B cell (primary cell): Measurements from ENCODE around the gene CNFN. TPM values are rescaled to one million over a fixed set of nuclear protein-coding genes. Genes with fewer than 3 reads are reported as not detected.

ENCODE experiments used
- ATAC-seq: fragments of 200-7000 bp; cut with Tn5 transposase; one replicate; pipeline ENCODE4 v1.10.0; 2021; ENCODE audit warnings: low read depth, mild to moderate bottlenecking, moderate number of reproducible peaks, moderate library complexity
- CTCF ChIA-PET: fragments of 350-600 bp; sonication (Branson Sonifier 250); formaldehyde crosslinking; loops from one replicate; lab custom pipeline; 2021; ENCODE audit warnings: antibody characterized with exemption, inconsistent platforms; lab: Charles Lee
- POLR2A ChIA-PET: fragments of 350-600 bp; sonication (Branson Sonifier 250); formaldehyde crosslinking; loops from one replicate; lab custom pipeline; 2021; ENCODE audit warnings: antibody characterized with exemption; lab: Charles Lee
- DNase-seq: peaks from one replicate; pipeline ENCODE4 v3.0.0; 2013
- H2AFZ ChIP-seq: 2 replicates; pipeline ENCODE4 v1.6.1; 2012; ENCODE audit warnings: mild to moderate bottlenecking, low read depth, low read length; ENCODE audit not compliant: insufficient read depth, poor library complexity, severe bottlenecking
- H3K27ac ChIP-seq, 2 donors: 1 replicate in 1 of 2; 2 replicates in 1 of 2; pipeline ENCODE4 v1.5.1; 2012 to 2013; ENCODE audit warnings: low read length in 2 of 2, mild to moderate bottlenecking in 2 of 2, moderate library complexity in 1 of 2
- H3K27me3 ChIP-seq, 4 experiments: fragments of 200-600 bp in 1 of 4; sonication (generic) in 1 of 4; replicated peaks in 1 of 4; 1 replicate in 2 of 4; 2 replicates in 2 of 4; pipeline versions ENCODE4 v1.6.1 to v1.7.0; 2013 to 2016; ENCODE audit warnings: low read length in 3 of 4, mild to moderate bottlenecking in 2 of 4, mixed read lengths in 1 of 4, moderate library complexity in 1 of 4; ENCODE audit not compliant: insufficient read depth in 4 of 4, control insufficient read depth in 3 of 4; ENCODE audit errors: control extremely low read depth in 1 of 4
- H3K36me3 ChIP-seq, 2 experiments: replicated peaks in 1 of 2; 1 replicate in 1 of 2; 2 replicates in 1 of 2; pipeline versions ENCODE4 v1.6.1 to v1.7.1; 2013; ENCODE audit warnings: low read length in 1 of 2; ENCODE audit not compliant: insufficient read depth in 2 of 2, control insufficient read depth in 1 of 2; ENCODE audit errors: control extremely low read depth in 1 of 2, extremely low read depth in 1 of 2
- H3K4me1 ChIP-seq, 2 donors: fragments of 200-600 bp in 1 of 2; sonication (generic) in 1 of 2; 1 replicate in 1 of 2; 2 replicates in 1 of 2; pipeline versions ENCODE4 v1.5.1 to v1.6.1; 2013 to 2017; ENCODE audit warnings: low read length in 2 of 2; ENCODE audit not compliant: control insufficient read depth in 2 of 2, insufficient read depth in 2 of 2
- H3K4me2 ChIP-seq: replicated peaks from 2 replicates; pipeline ENCODE3; 2012; ENCODE audit warnings: mild to moderate bottlenecking, low read depth, low read length; ENCODE audit not compliant: poor library complexity, severe bottlenecking
- H3K4me3 ChIP-seq, 5 experiments: fragments of 200-600 bp in 1 of 5; sonication (generic) in 1 of 5; 1 replicate in 3 of 5; 2 replicates in 2 of 5; pipeline versions ENCODE4 v1.5.1 to v1.7.0; 2011 to 2016; ENCODE audit warnings: low read length in 4 of 5, mild to moderate bottlenecking in 4 of 5, low read depth in 2 of 5, control low read depth in 1 of 5, moderate library complexity in 1 of 5; ENCODE audit not compliant: insufficient read depth in 1 of 5; ENCODE audit errors: control extremely low read depth in 1 of 5, extremely low read depth in 1 of 5
- H3K79me2 ChIP-seq: fragments of 200-600 bp; sonication (generic); one replicate; pipeline ENCODE4 v1.6.0; 2016; ENCODE audit warnings: low read length; ENCODE audit not compliant: control insufficient read depth, insufficient read depth
- H3K9ac ChIP-seq: fragments of 200-600 bp; sonication (generic); 2 replicates; pipeline ENCODE4 v1.6.1; 2017; ENCODE audit warnings: mild to moderate bottlenecking, low read length, moderate library complexity
- H3K9me3 ChIP-seq, 3 donors: one replicate each; pipeline versions ENCODE4 v1.6.1 to v1.7.1; 2013; ENCODE audit warnings: low read length in 2 of 3; ENCODE audit not compliant: control insufficient read depth in 2 of 3, insufficient read depth in 1 of 3; ENCODE audit errors: control extremely low read depth in 1 of 3
- H4K20me1 ChIP-seq: 2 replicates; pipeline ENCODE4 v1.6.0; 2012; ENCODE audit warnings: mild to moderate bottlenecking, low read length; ENCODE audit not compliant: insufficient read depth, control insufficient read depth, poor library complexity, severe bottlenecking
- H3K27ac Mint-ChIP-seq: one replicate; pipeline ENCODE4 v1.8.0; 2021; ENCODE audit warnings: mixed read lengths
- H3K27me3 Mint-ChIP-seq: one replicate; pipeline ENCODE4 v1.8.0; 2021; ENCODE audit warnings: mixed read lengths
- H3K4me1 Mint-ChIP-seq: one replicate; pipeline ENCODE4 v1.8.0; 2021; ENCODE audit warnings: mixed read lengths
- H3K4me3 Mint-ChIP-seq: one replicate; pipeline ENCODE4 v1.8.0; 2021; ENCODE audit warnings: mixed read lengths
- H3K9me3 Mint-ChIP-seq: one replicate; pipeline ENCODE4 v1.8.0; 2022; ENCODE audit warnings: mixed read lengths; ENCODE audit not compliant: insufficient read depth
- EZH2 ChIP-seq: IDR thresholded peaks from 2 replicates; pipeline ENCODE4 v1.6.1; 2012; ENCODE audit warnings: borderline replicate concordance, low read depth, mild to moderate bottlenecking, moderate library complexity, low read length; ENCODE audit not compliant: insufficient read depth, poor library complexity, severe bottlenecking
- WGBS: methylation state at CpG from one replicate; pipeline ENCODE4 v1.1.5; 2013; ENCODE audit warnings: missing lambda C conversion rate; ENCODE audit not compliant: insufficient coverage; 5-methylcytosine and 5-hydroxymethylcytosine counted together
- intact Hi-C: fragments of 100-400 bp; cut with micrococcal nuclease; formaldehyde crosslinking; loops from one replicate; pipeline ENCODE4 v1.10.0; 2022
- polyA plus RNA-seq: library from polyadenylated mRNA; depleted of rRNA; stranded (reverse); fragments of >200 nt; gene quantifications from 2 replicates; pipeline ENCODE4 v1.2.3, GENCODE V29; 2012
- total RNA-seq, 2 donors: library from RNA; stranded (reverse); fragments of 120-200 nt in 1 of 2; gene quantifications; 1 replicate in 1 of 2; 2 replicates in 1 of 2; pipeline versions ENCODE4 v1.2.3 to v1.2.4, GENCODE V29; 2013 to 2022
- TF ChIP-seq, protein P1 (sequence below): fragments of 200-600 bp; IDR thresholded peaks from one replicate; pipeline ENCODE4 v1.8.0; 2022; ENCODE audit warnings: antibody characterized with exemption, mild to moderate bottlenecking

Gene CNFN
- total and polyA plus RNA-seq, 2 donors (not counting 1 experiment from before 2014, with no cell fraction given): 4.1 to 23.2 TPM

DNA sequence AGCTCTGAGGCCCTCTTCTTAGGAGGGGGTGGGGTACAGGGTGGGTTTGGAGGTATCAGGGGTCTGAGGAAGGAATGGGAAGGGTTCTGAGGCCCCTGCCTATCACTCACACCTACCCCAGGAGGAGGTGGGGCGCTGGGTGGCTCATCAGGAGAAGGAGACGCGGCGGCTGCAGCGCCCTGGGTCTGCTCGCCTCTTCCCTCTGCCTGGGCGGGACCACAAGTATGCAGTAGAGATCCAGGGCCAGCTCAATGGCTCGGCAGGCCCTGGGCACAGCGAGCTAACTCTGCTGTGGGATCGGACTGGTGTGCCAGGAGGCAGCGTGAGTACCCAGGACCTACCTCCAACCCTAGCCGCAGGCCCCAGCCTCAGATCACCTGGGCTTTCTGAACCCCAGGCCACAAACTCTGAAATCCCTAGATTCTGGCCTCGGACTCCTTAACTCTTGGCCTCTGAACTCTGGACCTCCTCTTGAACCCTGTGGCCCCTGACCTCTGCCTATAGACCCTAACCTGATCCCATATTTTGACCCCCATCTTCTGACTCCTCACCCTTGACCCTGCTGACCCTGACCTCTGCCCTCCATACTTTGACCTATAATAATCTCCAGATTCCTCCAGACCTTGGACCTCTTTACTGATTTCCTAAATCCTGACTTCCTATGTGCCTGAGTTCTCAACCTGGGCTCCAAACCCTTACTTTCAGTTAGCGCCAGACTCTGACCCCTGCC, 40.6 kb downstream of the CNFN start:
- Histone ChIP-seq H3K4me3 (no peak overlapping the region), H3K9ac (no peak overlapping the region), H3K27ac (no peak overlapping the region), H2AFZ (no peak overlapping the region), H3K4me2 (no peak overlapping the region), H3K79me2 (no peaks in the 10 kb centered on the region), H4K20me1 (no peaks in the 10 kb centered on the region), H3K36me3 (peaks cover 0 to 12% of the 10 kb centered on the region in 2 experiments), H3K4me1 (peaks cover 0 to 16% of the 10 kb centered on the region in 2 donors), H3K27me3 (no peaks in the 10 kb centered on the region), H3K9me3 (no peaks in the 10 kb centered on the region)
- CTCF ChIA-PET: no interaction called here
- no peak for TF ChIP-seq EZH2
- TF ChIP-seq, protein P1, sequence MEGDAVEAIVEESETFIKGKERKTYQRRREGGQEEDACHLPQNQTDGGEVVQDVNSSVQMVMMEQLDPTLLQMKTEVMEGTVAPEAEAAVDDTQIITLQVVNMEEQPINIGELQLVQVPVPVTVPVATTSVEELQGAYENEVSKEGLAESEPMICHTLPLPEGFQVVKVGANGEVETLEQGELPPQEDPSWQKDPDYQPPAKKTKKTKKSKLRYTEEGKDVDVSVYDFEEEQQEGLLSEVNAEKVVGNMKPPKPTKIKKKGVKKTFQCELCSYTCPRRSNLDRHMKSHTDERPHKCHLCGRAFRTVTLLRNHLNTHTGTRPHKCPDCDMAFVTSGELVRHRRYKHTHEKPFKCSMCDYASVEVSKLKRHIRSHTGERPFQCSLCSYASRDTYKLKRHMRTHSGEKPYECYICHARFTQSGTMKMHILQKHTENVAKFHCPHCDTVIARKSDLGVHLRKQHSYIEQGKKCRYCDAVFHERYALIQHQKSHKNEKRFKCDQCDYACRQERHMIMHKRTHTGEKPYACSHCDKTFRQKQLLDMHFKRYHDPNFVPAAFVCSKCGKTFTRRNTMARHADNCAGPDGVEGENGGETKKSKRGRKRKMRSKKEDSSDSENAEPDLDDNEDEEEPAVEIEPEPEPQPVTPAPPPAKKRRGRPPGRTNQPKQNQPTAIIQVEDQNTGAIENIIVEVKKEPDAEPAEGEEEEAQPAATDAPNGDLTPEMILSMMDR: no peak
- Mint-ChIP-seq H3K4me1 (peaks cover 3% of the 10 kb centered on the region), H3K4me3 (no peak overlapping the region), H3K27ac (no peak overlapping the region), H3K9me3 (no peaks in the 10 kb centered on the region), H3K27me3 (no peaks in the 10 kb centered on the region)
- ATAC-seq (no peak), DNase-seq (no peak)
- POLR2A ChIA-PET: no interaction called here
- WGBS: 96% methylated on average over 8 of the region's 14 CpGs
- intact Hi-C loops: no loop called here

DNA sequence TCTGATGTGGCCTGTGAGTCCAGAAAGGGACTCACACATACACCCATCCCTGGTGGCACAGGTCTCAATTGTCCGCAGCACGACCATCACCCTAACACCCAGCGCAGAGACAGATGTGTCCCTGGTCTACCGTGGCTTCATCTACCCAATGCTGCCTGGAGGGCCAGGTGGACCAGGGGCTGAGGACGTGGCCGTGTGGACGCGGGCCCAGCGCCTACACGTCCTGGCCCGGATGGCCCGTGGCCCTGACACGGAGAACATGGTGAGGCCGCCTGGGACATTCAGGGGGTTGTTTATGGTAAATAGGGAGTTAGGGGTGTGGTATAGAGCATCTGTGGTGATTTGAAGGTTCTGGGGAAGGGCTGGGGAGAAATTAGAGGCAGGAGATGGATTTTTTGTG, 41.9 kb downstream of the CNFN start:
- 94% methylated on average over 14 of the region's 14 CpGs for WGBS
- intact Hi-C loops: no loop called here
- no peaks in the 10 kb centered on the region for H4K20me1 ChIP-seq
- Mint-ChIP-seq H3K9me3 (no peaks in the 10 kb centered on the region), H3K4me3 (no peak overlapping the region), H3K27ac (no peak overlapping the region), H3K27me3 (no peaks in the 10 kb centered on the region), H3K4me1 (peaks cover 3% of the 10 kb centered on the region)
- DNase-seq (no peak), ATAC-seq (no peak)
- H3K9me3 ChIP-seq: no peaks in the 10 kb centered on the region
- no peaks in the 10 kb centered on the region for H3K27me3 ChIP-seq
- H3K27ac ChIP-seq: no peak overlapping the region
- CTCF ChIA-PET: no interaction called here
- peaks cover 0 to 10% of the 10 kb centered on the region in 2 donors for H3K4me1 ChIP-seq
- no peak for TF ChIP-seq EZH2
- TF ChIP-seq, protein P1: no peak
- no peak overlapping the region for H3K9ac ChIP-seq
- H3K4me3 ChIP-seq: no peak overlapping the region
- no peak overlapping the region for H3K4me2 ChIP-seq
- H3K36me3 ChIP-seq: peaks cover 0 to 16% of the 10 kb centered on the region in 2 experiments
- POLR2A ChIA-PET: no interaction called here
- H3K79me2 ChIP-seq: no peaks in the 10 kb centered on the region
- H2AFZ ChIP-seq: no peak overlapping the region
